Keratinocyte (primary cell): ENCODE measurements around the gene LRRC75B. TPM values are rescaled to one million over a fixed set of nuclear protein-coding genes. Genes with fewer than 3 reads are reported as not detected.

Experiments used
- DNase-seq: peaks from one replicate; pipeline ENCODE4 v3.0.0-alpha.2; 2011; ENCODE audit warnings: low read depth, missing footprints, low spot score
- FAIRE-seq: peaks from 2 replicates; lab custom pipeline; 2011; peaks lifted over from hg19 to GRCh38; lab: Jason Lieb, UNC
- H2AFZ ChIP-seq: 2 replicates; pipeline ENCODE4 v1.6.0; 2012; ENCODE audit warnings: low read length, control low read depth, inconsistent platforms; ENCODE audit not compliant: control insufficient read depth
- H3K27ac ChIP-seq: 2 replicates; pipeline ENCODE4 v1.5.1; 2011; ENCODE audit warnings: low read length; ENCODE audit not compliant: control insufficient read depth, insufficient read depth
- H3K27me3 ChIP-seq: 3 replicates; pipeline ENCODE4 v1.6.0; 2011; ENCODE audit warnings: low read length; ENCODE audit not compliant: control insufficient read depth, insufficient read depth; ENCODE audit errors: extremely low read depth
- H3K36me3 ChIP-seq, 2 experiments: 2 replicates in 1 of 2; 3 replicates in 1 of 2; pipeline ENCODE4 v1.5.1; 2011; ENCODE audit warnings: low read length in 2 of 2, mild to moderate bottlenecking in 1 of 2; ENCODE audit not compliant: control insufficient read depth in 2 of 2, insufficient read depth in 2 of 2; ENCODE audit errors: extremely low read depth in 1 of 2
- H3K4me1 ChIP-seq: 3 replicates; pipeline ENCODE4 v1.5.1; 2011; ENCODE audit warnings: low read length; ENCODE audit not compliant: control insufficient read depth, insufficient read depth; ENCODE audit errors: extremely low read depth
- H3K4me2 ChIP-seq: 3 replicates; pipeline ENCODE4 v1.6.0; 2011; ENCODE audit warnings: low read depth, low read length; ENCODE audit not compliant: control insufficient read depth, insufficient read depth; ENCODE audit errors: extremely low read depth
- H3K4me3 ChIP-seq, 3 experiments: fragments of 200-600 bp in 1 of 3; sonication (generic) in 1 of 3; 2 replicates in 2 of 3; 3 replicates in 1 of 3; pipeline ENCODE4 v1.5.1; 2011 to 2016; ENCODE audit warnings: low read length in 3 of 3, mild to moderate bottlenecking in 3 of 3, control low read depth in 2 of 3, inconsistent platforms in 1 of 3, low read depth in 1 of 3, mixed read lengths in 1 of 3, mixed run types in 1 of 3, moderate library complexity in 1 of 3; ENCODE audit not compliant: control insufficient read depth in 2 of 3, insufficient read depth in 2 of 3; ENCODE audit errors: extremely low read depth in 1 of 3
- H3K79me2 ChIP-seq: 2 replicates; pipeline ENCODE4 v1.6.0; 2012; ENCODE audit warnings: low read length; ENCODE audit not compliant: control insufficient read depth, insufficient read depth
- H3K9ac ChIP-seq: 3 replicates; pipeline ENCODE4 v1.6.0; 2011; ENCODE audit warnings: low read length; ENCODE audit not compliant: control insufficient read depth, insufficient read depth; ENCODE audit errors: extremely low read depth
- H3K9me1 ChIP-seq: 3 replicates; pipeline ENCODE4 v1.6.0; 2011; ENCODE audit warnings: low read length; ENCODE audit not compliant: control insufficient read depth, insufficient read depth; ENCODE audit errors: extremely low read depth
- H3K9me3 ChIP-seq: 2 replicates; pipeline ENCODE4 v1.5.1; 2012; ENCODE audit warnings: low read depth, low read length; ENCODE audit not compliant: control insufficient read depth
- H4K20me1 ChIP-seq: 3 replicates; pipeline ENCODE4 v1.6.0; 2011; ENCODE audit warnings: low read length; ENCODE audit not compliant: control insufficient read depth, insufficient read depth; ENCODE audit errors: extremely low read depth
- EZH2 ChIP-seq: IDR thresholded peaks from one replicate; pipeline ENCODE4 v1.6.1; 2012; ENCODE audit warnings: inconsistent platforms, mild to moderate bottlenecking, low read length, moderate library complexity
- dilution Hi-C: fragments of 300-500 bp; cut with MboI; formaldehyde crosslinking; loops from one replicate; pipeline ENCODE4 v1.7.0; 2020; ENCODE audit warnings: low sequenced_read_pairs; ENCODE audit not compliant: extremely low pct_ligation_motif_present
- polyA plus RNA-seq, 5 experiments: library from polyadenylated mRNA; depleted of rRNA in 3 of 5; stranded (reverse) in 3 of 5; stranded (forward) in 1 of 5; unstranded in 1 of 5; fragments of >200 nt; gene quantifications; 1 replicate in 1 of 5; 2 replicates in 3 of 5; 3 replicates in 1 of 5; pipeline versions ENCODE4 v1.2.1 to v1.2.3, GENCODE V29; 2011 to 2012; ENCODE audit warnings: missing spikeins in 2 of 5, low read depth in 1 of 5, low replicate concordance in 1 of 5
- TF ChIP-seq, protein P1 (sequence below), 3 experiments: IDR thresholded peaks in 1 of 3; conservative IDR thresholded peaks in 1 of 3; optimal IDR thresholded peaks in 1 of 3; 2 replicates in 2 of 3; 3 replicates in 1 of 3; pipeline versions ENCODE3 to v1.5.1; 2011; ENCODE audit warnings: low read length in 3 of 3, mild to moderate bottlenecking in 3 of 3, moderate library complexity in 2 of 3, control low read depth in 1 of 3, inconsistent platforms in 1 of 3; ENCODE audit not compliant: insufficient read depth in 2 of 3; ENCODE audit errors: extremely low read depth in 1 of 3

Gene LRRC75B
- polyA plus RNA-seq, 1 donor (not counting 4 experiments of a cell fraction or from before 2014, with no cell fraction given), result 4.3 TPM

DNA sequence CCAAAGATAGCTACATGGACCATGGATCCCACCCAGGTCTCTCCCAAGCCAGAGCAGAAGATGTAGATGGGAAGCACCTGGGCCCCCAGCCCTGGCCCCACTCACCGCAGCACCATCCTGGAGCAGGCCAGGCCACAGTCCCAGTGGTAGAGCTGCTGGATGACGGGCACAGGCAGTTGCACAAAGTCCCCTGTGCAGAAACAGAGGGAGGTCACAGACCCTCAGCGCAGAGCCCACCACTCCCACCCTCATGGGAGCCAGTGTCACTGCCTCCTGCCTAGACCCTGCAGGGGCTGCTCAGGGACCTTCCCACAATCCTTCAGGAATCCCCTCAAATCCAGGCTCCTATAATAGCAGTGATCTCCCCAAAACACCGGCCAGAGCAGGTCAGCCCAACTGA is 44.1 kb downstream of the LRRC75B start:
- dilution Hi-C loops, result no loop called here
- no peak overlapping the region for H3K27ac ChIP-seq

DNA sequence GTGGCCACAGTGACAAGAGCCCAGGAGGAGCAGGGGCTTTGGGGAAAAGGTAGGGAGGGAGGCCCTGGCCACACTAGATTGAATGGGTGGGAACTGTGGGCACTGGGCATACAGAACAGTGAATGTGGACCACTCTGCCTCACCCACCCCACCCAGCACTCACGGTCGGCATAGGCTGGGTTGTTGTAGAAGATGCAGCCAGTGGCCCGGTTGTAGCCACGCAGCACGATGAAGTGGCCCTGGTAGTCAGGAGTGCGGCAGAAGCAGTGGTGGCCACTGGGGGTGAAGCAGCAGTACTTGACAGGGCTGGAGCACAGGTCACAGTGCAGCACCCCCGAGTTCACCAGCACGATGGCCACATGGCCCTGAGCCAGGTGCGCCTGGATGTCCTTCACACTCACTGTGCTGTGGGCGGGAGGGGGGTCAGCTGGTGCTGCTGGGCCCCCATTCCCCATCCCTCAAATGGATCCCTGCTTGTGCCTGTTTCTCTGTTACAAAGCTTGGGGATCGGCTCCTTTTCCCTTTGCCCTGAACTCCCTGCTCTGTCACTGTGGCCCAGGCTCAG is 49.1 kb downstream of the LRRC75B start:
- Histone ChIP-seq H4K20me1 (no peaks in the 10 kb centered on the region), H3K9me3 (no peaks in the 10 kb centered on the region), H2AFZ (no peak overlapping the region), H3K4me3 (no peak overlapping the region), H3K9me1 (no peaks in the 10 kb centered on the region), H3K36me3 (peaks cover 36 to 39% of the 10 kb centered on the region in 2 experiments), H3K4me2 (no peak overlapping the region), H3K9ac (no peak overlapping the region), H3K4me1 (no peaks in the 10 kb centered on the region), H3K27me3 (no peaks in the 10 kb centered on the region), H3K79me2 (peaks cover 2% of the 10 kb centered on the region), H3K27ac (no peak overlapping the region)
- dilution Hi-C loops, result no loop called here
- no peak for FAIRE-seq
- DNase-seq, result no peak
- TF ChIP-seq, protein P1, sequence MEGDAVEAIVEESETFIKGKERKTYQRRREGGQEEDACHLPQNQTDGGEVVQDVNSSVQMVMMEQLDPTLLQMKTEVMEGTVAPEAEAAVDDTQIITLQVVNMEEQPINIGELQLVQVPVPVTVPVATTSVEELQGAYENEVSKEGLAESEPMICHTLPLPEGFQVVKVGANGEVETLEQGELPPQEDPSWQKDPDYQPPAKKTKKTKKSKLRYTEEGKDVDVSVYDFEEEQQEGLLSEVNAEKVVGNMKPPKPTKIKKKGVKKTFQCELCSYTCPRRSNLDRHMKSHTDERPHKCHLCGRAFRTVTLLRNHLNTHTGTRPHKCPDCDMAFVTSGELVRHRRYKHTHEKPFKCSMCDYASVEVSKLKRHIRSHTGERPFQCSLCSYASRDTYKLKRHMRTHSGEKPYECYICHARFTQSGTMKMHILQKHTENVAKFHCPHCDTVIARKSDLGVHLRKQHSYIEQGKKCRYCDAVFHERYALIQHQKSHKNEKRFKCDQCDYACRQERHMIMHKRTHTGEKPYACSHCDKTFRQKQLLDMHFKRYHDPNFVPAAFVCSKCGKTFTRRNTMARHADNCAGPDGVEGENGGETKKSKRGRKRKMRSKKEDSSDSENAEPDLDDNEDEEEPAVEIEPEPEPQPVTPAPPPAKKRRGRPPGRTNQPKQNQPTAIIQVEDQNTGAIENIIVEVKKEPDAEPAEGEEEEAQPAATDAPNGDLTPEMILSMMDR (optimal IDR thresholded peaks at IDR 0.05 in 1 of 3, IDR thresholded peaks at IDR 0.05 in 1 of 3, conservative IDR thresholded peaks at IDR 0.05 in 1 of 3; ENCODE audit: extremely low read depth in 1 of 3, insufficient read depth in 2 of 3, low read length in 3 of 3), result no peak
- no peak for TF ChIP-seq EZH2

More for the DNA sequence above, 44.1 kb downstream of the LRRC75B start:
- Histone ChIP-seq H3K79me2 (peaks cover 44% of the 10 kb centered on the region), H3K4me1 (peaks cover 9% of the 10 kb centered on the region), H3K9me3 (no peaks in the 10 kb centered on the region), H3K36me3 (peaks cover 18 to 36% of the 10 kb centered on the region in 2 experiments), H3K27me3 (no peaks in the 10 kb centered on the region), H2AFZ (no peak overlapping the region), H3K4me2 (no peak overlapping the region), H3K9ac (no peak overlapping the region), H3K9me1 (peaks cover 3% of the 10 kb centered on the region), H3K4me3 (no peak overlapping the region), H4K20me1 (no peaks in the 10 kb centered on the region)
- no peak for FAIRE-seq
- DNase-seq, result no peak
- TF ChIP-seq, protein P1 (optimal IDR thresholded peaks at IDR 0.05 in 1 of 3, IDR thresholded peaks at IDR 0.05 in 1 of 3, conservative IDR thresholded peaks at IDR 0.05 in 1 of 3; ENCODE audit: extremely low read depth in 1 of 3, insufficient read depth in 2 of 3, low read length in 3 of 3), result no peak
- TF ChIP-seq EZH2, result no peak
